Fibroblast of lung (primary cell): Measurements from ENCODE around the gene ACOXL. TPM values are rescaled to one million over a fixed set of nuclear protein-coding genes. Genes with fewer than 3 reads are reported as not detected.

Experiments used
- DNase-seq, 2 donors: peaks; one replicate each; pipeline versions ENCODE4 v3.0.0 to v3.0.0-alpha.2; 2010; ENCODE audit warnings: low read depth in 2 of 2
- H2AFZ ChIP-seq: 2 replicates; pipeline ENCODE4 v1.5.1; 2012; ENCODE audit warnings: low read length, control low read depth, inconsistent platforms
- H3K27ac ChIP-seq: 2 replicates; pipeline ENCODE4 v1.5.1; 2011; ENCODE audit warnings: low read length, control low read depth; ENCODE audit not compliant: insufficient read depth
- H3K27me3 ChIP-seq: 2 replicates; pipeline ENCODE4 v1.5.1; 2011; ENCODE audit warnings: mild to moderate bottlenecking, low read length; ENCODE audit not compliant: control insufficient read depth, insufficient read depth
- H3K36me3 ChIP-seq: 2 replicates; pipeline ENCODE4 v1.5.1; 2011; ENCODE audit warnings: low read length; ENCODE audit not compliant: control insufficient read depth, insufficient read depth
- H3K4me1 ChIP-seq: 2 replicates; pipeline ENCODE4 v1.5.1; 2011; ENCODE audit warnings: low read length; ENCODE audit not compliant: control insufficient read depth, insufficient read depth; ENCODE audit errors: extremely low read depth
- H3K4me2 ChIP-seq: 2 replicates; pipeline ENCODE4 v1.5.1; 2011; ENCODE audit warnings: low read length, control low read depth; ENCODE audit not compliant: insufficient read depth; ENCODE audit errors: extremely low read depth
- H3K4me3 ChIP-seq, 4 experiments: fragments of 200-600 bp in 1 of 4; sonication (generic) in 1 of 4; replicated peaks in 1 of 4; 2 replicates each; pipeline ENCODE4 v1.5.1; 2011 to 2016; ENCODE audit warnings: low read length in 4 of 4, low read depth in 3 of 4, mild to moderate bottlenecking in 3 of 4, control low read depth in 2 of 4, inconsistent platforms in 1 of 4, mixed read lengths in 1 of 4; ENCODE audit not compliant: insufficient read depth in 1 of 4; ENCODE audit errors: control extremely low read depth in 1 of 4
- H3K79me2 ChIP-seq: 2 replicates; pipeline ENCODE4 v1.5.1; 2012; ENCODE audit warnings: mild to moderate bottlenecking, low read length, inconsistent platforms; ENCODE audit not compliant: control insufficient read depth, insufficient read depth
- H3K9ac ChIP-seq: 2 replicates; pipeline ENCODE4 v1.5.1; 2011; ENCODE audit warnings: mild to moderate bottlenecking, low read length, control low read depth; ENCODE audit not compliant: insufficient read depth
- H3K9me3 ChIP-seq: 2 replicates; pipeline ENCODE4 v1.5.1; 2012; ENCODE audit warnings: low read depth, low read length; ENCODE audit not compliant: control insufficient read depth, insufficient read depth
- H4K20me1 ChIP-seq: 2 replicates; pipeline ENCODE4 v1.5.1; 2011; ENCODE audit warnings: low read length; ENCODE audit not compliant: control insufficient read depth, insufficient read depth; ENCODE audit errors: extremely low read depth
- EZH2 ChIP-seq: IDR thresholded peaks from 2 replicates; pipeline ENCODE4 v1.5.1; 2012; ENCODE audit warnings: low read length, control low read depth, mild to moderate bottlenecking; ENCODE audit errors: missing control alignments
- polyA plus RNA-seq, 2 donors: library from polyadenylated mRNA; depleted of rRNA in 1 of 2; stranded (reverse) in 1 of 2; unstranded in 1 of 2; fragments of >200 nt; gene quantifications; 2 replicates each; pipeline ENCODE4 v1.2.1, GENCODE V29; 2011 to 2012; ENCODE audit warnings: missing spikeins in 1 of 2
- total RNA-seq: library from RNA; depleted of rRNA; stranded (reverse); fragments of >200 nt; gene quantifications from 2 replicates; pipeline ENCODE4 v1.2.1, GENCODE V29; 2014
- TF ChIP-seq, protein P1 (sequence below), 2 donors: IDR thresholded peaks in 1 of 2; conservative IDR thresholded peaks in 1 of 2; 1 replicate in 1 of 2; 2 replicates in 1 of 2; pipeline ENCODE4 v1.5.1; 2011 to 2012; ENCODE audit warnings: low read length in 2 of 2, control low read depth in 1 of 2, inconsistent platforms in 1 of 2, low read depth in 1 of 2, mild to moderate bottlenecking in 1 of 2

Gene ACOXL
- total and polyA plus RNA-seq, 2 donors (not counting 1 experiment from before 2014, with no cell fraction given) = not detected

DNA sequence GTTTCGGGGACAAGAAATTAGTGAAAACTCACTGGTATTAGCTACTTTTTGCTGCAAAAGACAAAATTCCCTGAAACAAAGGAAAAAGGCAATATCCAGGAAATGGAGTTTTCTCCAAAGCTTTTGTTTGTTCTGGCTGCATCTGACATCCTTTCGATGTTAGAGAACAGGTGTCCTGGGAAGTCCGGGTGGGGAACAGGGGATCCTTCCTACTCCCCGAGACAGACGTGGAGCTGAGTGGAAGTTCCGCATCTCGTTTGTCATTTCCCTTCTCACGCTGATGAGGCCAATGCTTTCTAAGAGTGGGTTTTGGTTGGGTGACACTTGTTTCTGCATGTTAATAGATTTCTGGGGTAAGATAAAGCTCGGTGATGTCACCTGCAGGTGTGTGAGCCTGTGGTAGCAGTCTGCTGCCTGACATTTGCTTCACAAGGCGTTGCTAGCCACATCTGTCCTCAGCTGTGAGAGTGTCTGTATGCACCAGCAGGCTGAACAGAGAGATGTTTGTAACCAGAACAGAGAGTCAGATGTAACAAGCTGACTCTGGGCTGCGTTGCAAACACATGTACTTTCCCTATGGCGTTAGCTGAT lies 125.9 kb downstream of the ACOXL start:
- no peak overlapping the region for H3K9ac ChIP-seq
- H3K4me1 ChIP-seq = no peaks in the 10 kb centered on the region
- no peak for DNase-seq
- TF ChIP-seq EZH2 = no peak
- TF ChIP-seq, protein P1, sequence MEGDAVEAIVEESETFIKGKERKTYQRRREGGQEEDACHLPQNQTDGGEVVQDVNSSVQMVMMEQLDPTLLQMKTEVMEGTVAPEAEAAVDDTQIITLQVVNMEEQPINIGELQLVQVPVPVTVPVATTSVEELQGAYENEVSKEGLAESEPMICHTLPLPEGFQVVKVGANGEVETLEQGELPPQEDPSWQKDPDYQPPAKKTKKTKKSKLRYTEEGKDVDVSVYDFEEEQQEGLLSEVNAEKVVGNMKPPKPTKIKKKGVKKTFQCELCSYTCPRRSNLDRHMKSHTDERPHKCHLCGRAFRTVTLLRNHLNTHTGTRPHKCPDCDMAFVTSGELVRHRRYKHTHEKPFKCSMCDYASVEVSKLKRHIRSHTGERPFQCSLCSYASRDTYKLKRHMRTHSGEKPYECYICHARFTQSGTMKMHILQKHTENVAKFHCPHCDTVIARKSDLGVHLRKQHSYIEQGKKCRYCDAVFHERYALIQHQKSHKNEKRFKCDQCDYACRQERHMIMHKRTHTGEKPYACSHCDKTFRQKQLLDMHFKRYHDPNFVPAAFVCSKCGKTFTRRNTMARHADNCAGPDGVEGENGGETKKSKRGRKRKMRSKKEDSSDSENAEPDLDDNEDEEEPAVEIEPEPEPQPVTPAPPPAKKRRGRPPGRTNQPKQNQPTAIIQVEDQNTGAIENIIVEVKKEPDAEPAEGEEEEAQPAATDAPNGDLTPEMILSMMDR (conservative IDR thresholded peaks at IDR 0.05 in 1 of 2, IDR thresholded peaks at IDR 0.05 in 1 of 2; ENCODE audit: low read depth in 1 of 2, low read length in 2 of 2) = no peak
- H4K20me1 ChIP-seq = no peaks in the 10 kb centered on the region
- H3K79me2 ChIP-seq = no peaks in the 10 kb centered on the region
- H2AFZ ChIP-seq = no peak overlapping the region
- H3K27me3 ChIP-seq = peaks cover 6% of the 10 kb centered on the region
- H3K9me3 ChIP-seq = no peaks in the 10 kb centered on the region
- H3K36me3 ChIP-seq = no peaks in the 10 kb centered on the region
- no peak overlapping the region for H3K4me2 ChIP-seq
- no peak overlapping the region for H3K27ac ChIP-seq
- H3K4me3 ChIP-seq = no peak overlapping the region

DNA sequence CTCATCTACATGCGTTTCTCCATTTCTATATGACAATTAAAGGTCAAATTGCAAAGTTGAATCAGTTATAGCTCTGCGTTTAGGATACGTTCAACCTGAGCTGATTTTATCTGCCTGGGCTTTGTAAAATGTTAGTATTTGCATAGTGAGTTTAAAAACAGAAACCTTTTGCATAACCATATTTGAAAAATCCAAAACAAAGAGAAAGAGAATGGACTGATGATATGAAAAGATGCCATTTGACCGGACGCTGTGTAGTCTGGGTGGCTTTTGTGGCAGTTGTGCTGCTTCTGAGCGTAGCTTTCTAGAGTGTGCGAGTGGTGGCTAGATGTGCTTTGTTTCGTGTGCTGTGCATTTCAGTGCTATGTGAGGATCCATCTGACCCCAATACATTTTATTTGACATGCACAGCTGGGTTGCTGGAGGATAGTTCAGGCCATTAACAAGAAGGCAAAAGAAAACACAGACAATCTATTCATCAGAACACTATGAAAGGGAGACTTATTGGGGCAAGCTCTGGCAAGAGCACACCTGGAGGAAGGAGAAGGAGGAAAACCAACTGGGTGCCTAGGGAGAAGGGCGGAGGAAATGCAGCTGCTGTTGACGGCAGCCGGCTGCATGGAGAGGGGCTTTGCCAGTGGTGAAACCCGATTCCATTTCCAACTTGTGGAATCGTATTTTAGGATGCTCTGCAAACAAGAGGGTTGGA lies 126.8 kb downstream of the ACOXL start:
- no peak for DNase-seq
- H2AFZ ChIP-seq = no peak overlapping the region
- H3K4me3 ChIP-seq = no peak overlapping the region
- H3K9me3 ChIP-seq = no peaks in the 10 kb centered on the region
- H3K27me3 ChIP-seq = peaks cover 6% of the 10 kb centered on the region
- TF ChIP-seq EZH2 = no peak
- TF ChIP-seq, protein P1 (conservative IDR thresholded peaks at IDR 0.05 in 1 of 2, IDR thresholded peaks at IDR 0.05 in 1 of 2; ENCODE audit: low read depth in 1 of 2, low read length in 2 of 2) = no peak
- no peaks in the 10 kb centered on the region for H4K20me1 ChIP-seq
- no peak overlapping the region for H3K9ac ChIP-seq
- H3K27ac ChIP-seq = no peak overlapping the region
- no peak overlapping the region for H3K4me2 ChIP-seq
- no peaks in the 10 kb centered on the region for H3K79me2 ChIP-seq
- no peaks in the 10 kb centered on the region for H3K4me1 ChIP-seq
- no peaks in the 10 kb centered on the region for H3K36me3 ChIP-seq

DNA sequence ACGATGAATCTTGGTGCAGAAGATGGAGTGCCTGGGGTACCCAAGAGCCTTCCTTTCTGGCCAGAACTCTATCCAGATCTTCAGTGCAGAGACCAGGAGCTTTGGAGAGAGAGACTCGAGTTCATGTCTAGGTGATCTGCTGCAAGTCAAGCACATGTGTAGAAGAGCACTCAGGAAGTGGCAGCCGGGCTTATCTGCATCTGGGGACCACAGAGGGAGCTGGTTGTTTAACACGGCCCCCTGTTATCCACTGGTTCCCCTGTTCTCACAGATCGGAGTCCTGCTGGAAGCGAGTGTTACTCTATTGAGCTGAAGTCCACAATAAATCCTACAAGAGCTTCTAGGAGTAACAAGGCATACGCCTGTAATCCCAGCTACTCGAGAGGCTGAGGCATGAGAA lies 128.3 kb downstream of the ACOXL start:
- H4K20me1 ChIP-seq = no peaks in the 10 kb centered on the region
- no peaks in the 10 kb centered on the region for H3K9me3 ChIP-seq
- H3K36me3 ChIP-seq = no peaks in the 10 kb centered on the region
- no peak overlapping the region for H3K9ac ChIP-seq
- TF ChIP-seq, protein P1 (conservative IDR thresholded peaks at IDR 0.05 in 1 of 2, IDR thresholded peaks at IDR 0.05 in 1 of 2; ENCODE audit: low read depth in 1 of 2, low read length in 2 of 2) = no peak
- TF ChIP-seq EZH2 = no peak
- no peaks in the 10 kb centered on the region for H3K79me2 ChIP-seq
- no peak overlapping the region for H3K4me3 ChIP-seq
- no peak overlapping the region for H3K27ac ChIP-seq
- peaks cover 6% of the 10 kb centered on the region for H3K27me3 ChIP-seq
- no peak for DNase-seq
- no peak overlapping the region for H2AFZ ChIP-seq
- no peaks in the 10 kb centered on the region for H3K4me1 ChIP-seq
- H3K4me2 ChIP-seq = no peak overlapping the region
